ENCODE measurements around the gene SLC35B3. TPM values are rescaled to one million over a fixed set of nuclear protein-coding genes. Genes with fewer than 3 reads are reported as not detected.

Gene SLC35B3
- total and polyA plus RNA-seq, 10 of the 15 experiments (the other 5 are each of a cell fraction or from before 2014, with no cell fraction given), result 10.5 to 28.1 (median 12.4) TPM

GRCh38 chr6:8382434-8382833, 52.9 kb downstream of the SLC35B3 start:
- ATAC-seq, result no peak
- TF ChIP-seq CREM (IDR thresholded peaks at IDR 0.05; ENCODE audit: low read depth), result no peak
- TF ChIP-seq ZNF592 (IDR thresholded peaks at IDR 0.05), result no peak
- TF ChIP-seq EZH2 (IDR thresholded peaks at IDR 0.05; ENCODE audit: borderline replicate concordance, control insufficient read depth, low read depth, low read length), result no peak
- TF ChIP-seq NFIC (IDR thresholded peaks at IDR 0.05; ENCODE audit: low read depth, low read length), result no peak
- no peak for TF ChIP-seq SREBF2 (IDR thresholded peaks at IDR 0.05; ENCODE audit: low read length)
- TF ChIP-seq E2F8 (IDR thresholded peaks at IDR 0.05; ENCODE audit: low read depth, partially characterized antibody), result no peak
- no peak for TF ChIP-seq SMAD1 (IDR thresholded peaks at IDR 0.05; ENCODE audit: low read depth, partially characterized antibody)
- TF ChIP-seq HSF1 (IDR thresholded peaks at IDR 0.05; ENCODE audit: low read depth, low read length), result no peak
- TF ChIP-seq PAX5 (IDR thresholded peaks at IDR 0.05; ENCODE audit: borderline replicate concordance, low read depth, low read length), result no peak
- TF ChIP-seq RELA (IDR thresholded peaks at IDR 0.05; ENCODE audit: borderline replicate concordance, partially characterized antibody), result no peak
- no peak for TF ChIP-seq ZBTB4 (CRISPR knock-in tag; IDR thresholded peaks at IDR 0.05)

More at GRCh38 chr6:8382434-8382833, 52.9 kb downstream of the SLC35B3 start:
- DNase-seq (ENCODE audit: low read depth, low spot score) (no peak), FAIRE-seq (no peak)
- no peaks in the 10 kb centered on the region for H3K79me2 ChIP-seq (ENCODE audit: control insufficient read depth, insufficient read depth, low read length)
- ChIA-PET CTCF (no interaction called here), RAD21 (ENCODE audit: unreplicated experiment) (no interaction called here), POLR2A (no interaction called here), SMC1A (ENCODE audit: uncharacterized antibody, unreplicated experiment) (interaction anchor here (0.6 kb wide), 1 partner anchor 9 kb away, joined by 3 read pairs; no protein-coding TSS in a partner anchor)
- H4K20me1 ChIP-seq (ENCODE audit: control insufficient read depth, insufficient read depth), result no peaks in the 10 kb centered on the region
- intact Hi-C loops (cut with micrococcal nuclease; ENCODE audit: unreplicated experiment), result no loop called here
- no peaks in the 10 kb centered on the region for H3K4me1 ChIP-seq (ENCODE audit: control insufficient read depth, insufficient read depth, low read length)
- no peaks in the 10 kb centered on the region; the same call in 2 of the 3 replicates for H3K9me3 ChIP-seq (replicated peaks; ENCODE audit: control insufficient read depth, insufficient read depth, low read length)
- in situ Hi-C loops (cut with MboI), result no loop called here
- H3K36me3 ChIP-seq (ENCODE audit: control insufficient read depth in 2 of 2, insufficient read depth in 2 of 2, low read length in 1 of 2), result no peaks in the 10 kb centered on the region
- BruUV-seq (replicated peaks), result no TSS peak
- H3K27ac ChIP-seq (ENCODE audit: control insufficient read depth, insufficient read depth), result no peak overlapping the region
- H3K4me2 ChIP-seq (ENCODE audit: control insufficient read depth, insufficient read depth), result no peak overlapping the region
- WGBS (ENCODE audit: insufficient coverage, insufficient replicate concordance, low lambda C conversion rate, missing lambda C conversion rate), result 0% methylated on average over 1 of the region's 1 CpG
- no peaks in the 10 kb centered on the region for H3K27me3 ChIP-seq (replicated peaks in 1 of 2; ENCODE audit: control insufficient read depth in 2 of 2, insufficient read depth in 2 of 2, low read length in 1 of 2)
- no peak overlapping the region for H3K9ac ChIP-seq (ENCODE audit: control insufficient read depth, insufficient read depth, low read length)
- H3K4me3 ChIP-seq, result no peak overlapping the region
- no peak overlapping the region for H2AFZ ChIP-seq (ENCODE audit: control insufficient read depth, low read depth, low read length)

Data from GM12878 (cell line).